ENCODE data around the gene RFFL.

GRCh38 chr17:35084987-35085386 is 21.5 kb upstream of the RFFL start:
- TF ChIP-seq, protein P1, sequence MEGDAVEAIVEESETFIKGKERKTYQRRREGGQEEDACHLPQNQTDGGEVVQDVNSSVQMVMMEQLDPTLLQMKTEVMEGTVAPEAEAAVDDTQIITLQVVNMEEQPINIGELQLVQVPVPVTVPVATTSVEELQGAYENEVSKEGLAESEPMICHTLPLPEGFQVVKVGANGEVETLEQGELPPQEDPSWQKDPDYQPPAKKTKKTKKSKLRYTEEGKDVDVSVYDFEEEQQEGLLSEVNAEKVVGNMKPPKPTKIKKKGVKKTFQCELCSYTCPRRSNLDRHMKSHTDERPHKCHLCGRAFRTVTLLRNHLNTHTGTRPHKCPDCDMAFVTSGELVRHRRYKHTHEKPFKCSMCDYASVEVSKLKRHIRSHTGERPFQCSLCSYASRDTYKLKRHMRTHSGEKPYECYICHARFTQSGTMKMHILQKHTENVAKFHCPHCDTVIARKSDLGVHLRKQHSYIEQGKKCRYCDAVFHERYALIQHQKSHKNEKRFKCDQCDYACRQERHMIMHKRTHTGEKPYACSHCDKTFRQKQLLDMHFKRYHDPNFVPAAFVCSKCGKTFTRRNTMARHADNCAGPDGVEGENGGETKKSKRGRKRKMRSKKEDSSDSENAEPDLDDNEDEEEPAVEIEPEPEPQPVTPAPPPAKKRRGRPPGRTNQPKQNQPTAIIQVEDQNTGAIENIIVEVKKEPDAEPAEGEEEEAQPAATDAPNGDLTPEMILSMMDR (IDR thresholded peaks at IDR 0.05; ENCODE audit: low read depth, low read length, poor library complexity, severe bottlenecking): no peak
- TF ChIP-seq EZH2phosphoT487 (IDR thresholded peaks at IDR 0.05; ENCODE audit: borderline replicate concordance, low read length): no peak
